Measurements from ENCODE around the gene GRIN1.

GRIN1 gene

GRCh38 chr9:137148661-137149060, 9.7 kb downstream of the GRIN1 start:
- no peak for DNase-seq

- no peak for DNase-seq
Measured at GRCh38 chr9:137149363-137149762, 10.4 kb downstream of the GRIN1 start.

DNA sequence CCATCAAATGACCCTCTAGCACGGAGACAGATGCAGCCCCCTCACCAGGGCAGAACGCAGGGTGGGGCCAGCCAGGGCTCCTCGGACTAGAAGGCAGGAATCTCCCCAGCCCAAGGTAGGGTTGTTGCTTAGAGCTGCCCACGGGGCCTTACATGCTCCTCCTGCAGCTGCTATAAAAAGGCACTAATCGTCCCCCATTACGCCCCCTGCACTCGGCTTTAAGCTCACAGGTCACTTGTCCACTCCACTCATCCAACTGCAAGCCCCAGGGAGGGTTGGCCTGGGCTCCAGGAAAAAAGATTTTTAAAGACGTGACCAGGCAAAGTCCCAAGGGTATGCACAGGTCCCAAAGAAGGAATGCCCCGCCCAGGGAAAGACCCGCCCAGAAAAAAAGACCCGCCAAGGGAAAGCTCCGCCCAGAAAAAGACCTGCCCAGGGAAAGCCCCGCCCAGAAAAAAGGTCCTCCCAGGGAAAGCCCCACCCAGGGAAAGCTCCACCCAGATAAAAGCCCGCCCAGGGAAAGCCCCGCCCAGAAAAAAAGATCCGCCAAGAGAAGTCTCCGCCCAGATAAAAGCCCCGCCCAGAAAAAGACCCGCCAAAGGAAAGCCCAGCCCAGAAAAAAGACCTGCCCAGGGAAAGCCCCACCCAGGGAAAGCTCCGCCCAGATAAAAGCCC, 11.1 kb downstream of the GRIN1 start:
- DNase-seq, result no peak

- DNase-seq, result no peak
Measured at GRCh38 chr9:137150617-137151457, 11.9 kb downstream of the GRIN1 start.

- DNase-seq, result no peak
Measured at GRCh38 chr9:137152844-137153405, 14.0 kb downstream of the GRIN1 start.

DNA sequence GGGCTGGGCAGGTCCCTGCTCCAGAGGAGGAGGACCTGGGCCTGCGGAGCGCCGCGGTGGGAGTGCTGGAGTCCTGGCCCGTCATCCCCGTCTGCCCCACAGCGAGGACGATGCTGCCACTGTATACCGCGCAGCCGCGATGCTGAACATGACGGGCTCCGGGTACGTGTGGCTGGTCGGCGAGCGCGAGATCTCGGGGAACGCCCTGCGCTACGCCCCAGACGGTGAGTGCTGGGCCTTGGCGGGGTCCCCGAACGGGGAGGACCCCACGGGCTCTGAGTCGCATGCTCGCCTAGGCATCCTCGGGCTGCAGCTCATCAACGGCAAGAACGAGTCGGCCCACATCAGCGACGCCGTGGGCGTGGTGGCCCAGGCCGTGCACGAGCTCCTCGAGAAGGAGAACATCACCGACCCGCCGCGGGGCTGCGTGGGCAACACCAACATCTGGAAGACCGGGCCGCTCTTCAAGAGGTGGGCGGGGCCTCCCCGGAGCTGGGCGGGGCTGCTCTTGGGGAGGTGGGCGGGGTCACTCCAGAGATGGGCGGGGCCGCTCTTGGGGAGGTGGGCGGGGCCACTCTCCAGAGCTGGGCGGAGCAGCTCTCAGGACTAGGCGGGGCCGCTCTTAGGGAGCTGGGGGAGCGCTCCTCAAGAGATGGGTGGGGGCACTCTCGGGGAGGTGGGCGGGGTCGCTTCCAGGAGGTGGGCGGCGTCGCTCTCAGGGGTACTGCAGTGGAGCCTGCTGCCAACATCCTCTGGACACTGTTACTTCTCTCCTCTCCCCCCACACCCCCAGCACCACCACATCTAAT, 17.8 kb downstream of the GRIN1 start:
- no peak for DNase-seq

GRCh38 chr9:137157618-137158415, 18.9 kb downstream of the GRIN1 start:
- DNase-seq, result no peak

DNA sequence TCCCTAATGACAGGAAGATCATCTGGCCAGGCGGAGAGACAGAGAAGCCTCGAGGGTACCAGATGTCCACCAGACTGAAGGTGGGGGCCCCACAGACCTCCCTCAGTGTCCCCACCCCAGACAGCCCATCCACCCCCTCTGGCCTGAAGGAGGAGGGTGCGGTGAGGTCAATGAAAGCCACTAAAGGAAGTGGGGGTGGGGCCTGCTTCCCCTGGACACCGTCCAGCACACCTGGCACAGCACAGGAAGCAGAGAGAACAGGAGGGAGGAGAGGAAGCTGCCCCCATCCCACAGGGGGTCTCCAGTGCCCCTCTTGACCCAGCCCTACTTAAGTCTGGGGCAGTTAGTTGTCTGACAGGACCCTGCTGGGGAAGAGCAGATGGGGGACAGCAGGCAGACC, 19.7 kb downstream of the GRIN1 start:
- DNase-seq, result no peak

- no peak for DNase-seq
Measured at GRCh38 chr9:137159105-137160053, 20.4 kb downstream of the GRIN1 start.

- no peak for DNase-seq
Measured at GRCh38 chr9:137160054-137160425, 21.1 kb downstream of the GRIN1 start.

- DNase-seq, result no peak
Measured at GRCh38 chr9:137160716-137161557, 22.0 kb downstream of the GRIN1 start.

- no peak for DNase-seq
Measured at GRCh38 chr9:137161558-137162486, 22.9 kb downstream of the GRIN1 start.

- no peak for DNase-seq
Measured at GRCh38 chr9:137162505-137163364, 23.8 kb downstream of the GRIN1 start.

GRCh38 chr9:137163365-137163715, 24.4 kb downstream of the GRIN1 start:
- no peak for DNase-seq

- DNase-seq, result no peak
Measured at GRCh38 chr9:137163805-137164204, 24.9 kb downstream of the GRIN1 start.

GRCh38 chr9:137164370-137165249, 25.7 kb downstream of the GRIN1 start:
- no peak for DNase-seq

- DNase-seq, result no peak
Measured at GRCh38 chr9:137165250-137165836, 26.4 kb downstream of the GRIN1 start.
